Measurements from ENCODE around the gene FOXRED1. TPM values are rescaled to one million over a fixed set of nuclear protein-coding genes. Genes with fewer than 3 reads are reported as not detected.

FOXRED1 gene
- total and polyA plus RNA-seq, 9 of the 15 experiments (the other 6 are each of a cell fraction or from before 2014, with no cell fraction given): 14.1 to 94.4 (median 53.1) TPM

DNA sequence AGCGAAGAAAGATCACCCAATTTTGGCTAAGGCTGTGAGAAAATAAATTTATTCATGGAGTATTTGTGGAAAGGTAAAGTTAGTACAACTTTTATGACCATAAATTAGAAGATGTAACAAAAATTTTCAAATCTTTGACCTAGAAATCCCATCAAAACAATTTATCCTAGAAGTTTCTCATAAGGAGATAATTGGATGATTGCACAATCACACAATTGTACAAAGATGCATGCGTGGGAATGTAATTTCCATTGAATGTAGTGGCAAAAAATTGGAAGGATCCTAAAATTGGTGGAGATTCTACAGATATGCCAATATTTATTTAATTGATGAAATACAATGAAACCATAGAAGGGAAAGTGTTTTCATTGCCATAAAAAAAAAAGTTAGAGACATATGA lies 11.8 kb upstream of the FOXRED1 start:
- DNase-seq (ENCODE audit: extremely low read depth in 1 of 4, low spot score in 3 of 4) (no peak), FAIRE-seq (no peak), ATAC-seq (no peak)
- intact Hi-C loops (cut with micrococcal nuclease) (no loop called here), in situ Hi-C loops (cut with MboI) (no loop called here)
- Histone ChIP-seq H3K4me1 (replicated peaks in 1 of 2; ENCODE audit: control insufficient read depth in 2 of 2, insufficient read depth in 2 of 2, low read length in 2 of 2) (peaks cover 0 to 6% of the 10 kb centered on the region in 2 experiments; a peak in 2 of 5 replicates), H3K4me2 (ENCODE audit: insufficient read depth, low read length) (no peak overlapping the region), H3K36me3 (ENCODE audit: control insufficient read depth, insufficient read depth, low read length) (peaks cover 64% of the 10 kb centered on the region), H2AFZ (ENCODE audit: low read depth, low read length) (no peak overlapping the region), H3K9me1 (ENCODE audit: control insufficient read depth, insufficient read depth, low read length) (no peaks in the 10 kb centered on the region), H3K27ac (ENCODE audit: extremely low read depth, low read depth, low read length) (no peak overlapping the region), H3K27me3 (ENCODE audit: control insufficient read depth in 2 of 2, insufficient read depth in 2 of 2, low read length in 2 of 2) (no peaks in the 10 kb centered on the region), H3K9ac (ENCODE audit: insufficient read depth in 1 of 2, low read depth in 2 of 2, low read length in 2 of 2) (no peak overlapping the region), H3K4me3 (no peak overlapping the region), H4K20me1 (replicated peaks; ENCODE audit: control insufficient read depth, insufficient read depth, low read length) (no peaks in the 10 kb centered on the region), H3K9me3 (replicated peaks; ENCODE audit: control insufficient read depth, insufficient read depth, low read depth, low read length) (no peaks in the 10 kb centered on the region), H3K79me2 (ENCODE audit: control insufficient read depth, insufficient read depth, low read length) (no peaks in the 10 kb centered on the region)
- ChIA-PET POLR2A (interaction anchor here (0.7 to 2.1 kb wide), 5 partner anchors 8 to 32 kb away, joined by 3 to 6 read pairs (median 3); partner anchors contain the start of genes FOXRED1 and SRPRA), CTCF (ENCODE audit: low intra/inter-chr PET ratio) (no interaction called here)
- 90% methylated on average over 2 of the region's 2 CpGs for WGBS (ENCODE audit: insufficient coverage, low coverage, missing lambda C conversion rate)
- no TSS peak for BruUV-seq (replicated peaks)
- TF ChIP-seq, protein P1, sequence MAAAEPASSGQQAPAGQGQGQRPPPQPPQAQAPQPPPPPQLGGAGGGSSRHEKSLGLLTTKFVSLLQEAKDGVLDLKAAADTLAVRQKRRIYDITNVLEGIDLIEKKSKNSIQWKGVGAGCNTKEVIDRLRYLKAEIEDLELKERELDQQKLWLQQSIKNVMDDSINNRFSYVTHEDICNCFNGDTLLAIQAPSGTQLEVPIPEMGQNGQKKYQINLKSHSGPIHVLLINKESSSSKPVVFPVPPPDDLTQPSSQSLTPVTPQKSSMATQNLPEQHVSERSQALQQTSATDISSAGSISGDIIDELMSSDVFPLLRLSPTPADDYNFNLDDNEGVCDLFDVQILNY (CRISPR knock-in tag; IDR thresholded peaks at IDR 0.05): no peak
- TF ChIP-seq SAFB (IDR thresholded peaks at IDR 0.05; ENCODE audit: borderline replicate concordance, low read depth, low read length): no peak
- no peak for TF ChIP-seq PRPF4 (IDR thresholded peaks at IDR 0.05; ENCODE audit: insufficient read depth, low read depth, low read length, poor library complexity, severe bottlenecking)
- TF ChIP-seq, protein P2, sequence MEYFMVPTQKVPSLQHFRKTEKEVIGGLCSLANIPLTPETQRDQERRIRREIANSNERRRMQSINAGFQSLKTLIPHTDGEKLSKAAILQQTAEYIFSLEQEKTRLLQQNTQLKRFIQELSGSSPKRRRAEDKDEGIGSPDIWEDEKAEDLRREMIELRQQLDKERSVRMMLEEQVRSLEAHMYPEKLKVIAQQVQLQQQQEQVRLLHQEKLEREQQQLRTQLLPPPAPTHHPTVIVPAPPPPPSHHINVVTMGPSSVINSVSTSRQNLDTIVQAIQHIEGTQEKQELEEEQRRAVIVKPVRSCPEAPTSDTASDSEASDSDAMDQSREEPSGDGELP (CRISPR knock-in tag; IDR thresholded peaks at IDR 0.05; ENCODE audit: borderline replicate concordance): no peak
- no peak for TF ChIP-seq ZNF263 (CRISPR knock-in tag; IDR thresholded peaks at IDR 0.05; ENCODE audit: borderline replicate concordance)
- peak; percentile 90 for TF ChIP-seq CEBPB (tag; IDR thresholded peaks at IDR 0.05)
- TF ChIP-seq, protein P3, sequence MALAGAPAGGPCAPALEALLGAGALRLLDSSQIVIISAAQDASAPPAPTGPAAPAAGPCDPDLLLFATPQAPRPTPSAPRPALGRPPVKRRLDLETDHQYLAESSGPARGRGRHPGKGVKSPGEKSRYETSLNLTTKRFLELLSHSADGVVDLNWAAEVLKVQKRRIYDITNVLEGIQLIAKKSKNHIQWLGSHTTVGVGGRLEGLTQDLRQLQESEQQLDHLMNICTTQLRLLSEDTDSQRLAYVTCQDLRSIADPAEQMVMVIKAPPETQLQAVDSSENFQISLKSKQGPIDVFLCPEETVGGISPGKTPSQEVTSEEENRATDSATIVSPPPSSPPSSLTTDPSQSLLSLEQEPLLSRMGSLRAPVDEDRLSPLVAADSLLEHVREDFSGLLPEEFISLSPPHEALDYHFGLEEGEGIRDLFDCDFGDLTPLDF (CRISPR knock-in tag; IDR thresholded peaks at IDR 0.05): no peak
- no peak for TF ChIP-seq CEBPG (CRISPR knock-in tag; IDR thresholded peaks at IDR 0.05)
- peak; percentile 71 to 90 for TF ChIP-seq CEBPG (tag; conservative IDR thresholded peaks at IDR 0.05 in 1 of 2, IDR thresholded peaks at IDR 0.05 in 1 of 2)

All from K562 (cell line).